Measurements from ENCODE around the gene PTPRD.
A peak's percentile ranks its signal among the peaks of the same experiment; 100 is the strongest.

DNA sequence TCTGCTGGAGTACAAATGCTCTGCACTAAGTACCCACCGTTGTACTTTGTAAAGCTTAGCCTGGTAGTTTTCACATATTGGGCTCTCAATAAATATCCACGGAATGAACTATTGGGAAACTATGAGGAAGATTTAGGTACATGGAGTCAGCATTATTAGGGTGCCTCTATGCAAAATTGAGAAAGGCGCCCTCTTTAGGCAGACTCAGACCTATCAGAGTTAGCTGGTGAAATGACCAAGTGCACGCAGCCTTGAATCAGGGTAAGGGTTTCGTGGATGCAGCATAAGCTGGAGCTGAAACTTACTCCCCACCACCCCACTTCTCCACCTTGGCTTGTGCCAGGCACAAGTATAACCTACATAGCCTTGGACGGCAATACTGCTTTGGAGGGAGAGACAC, 1634.5 kb downstream of the PTPRD start:
- TF ChIP-seq, protein P1, sequence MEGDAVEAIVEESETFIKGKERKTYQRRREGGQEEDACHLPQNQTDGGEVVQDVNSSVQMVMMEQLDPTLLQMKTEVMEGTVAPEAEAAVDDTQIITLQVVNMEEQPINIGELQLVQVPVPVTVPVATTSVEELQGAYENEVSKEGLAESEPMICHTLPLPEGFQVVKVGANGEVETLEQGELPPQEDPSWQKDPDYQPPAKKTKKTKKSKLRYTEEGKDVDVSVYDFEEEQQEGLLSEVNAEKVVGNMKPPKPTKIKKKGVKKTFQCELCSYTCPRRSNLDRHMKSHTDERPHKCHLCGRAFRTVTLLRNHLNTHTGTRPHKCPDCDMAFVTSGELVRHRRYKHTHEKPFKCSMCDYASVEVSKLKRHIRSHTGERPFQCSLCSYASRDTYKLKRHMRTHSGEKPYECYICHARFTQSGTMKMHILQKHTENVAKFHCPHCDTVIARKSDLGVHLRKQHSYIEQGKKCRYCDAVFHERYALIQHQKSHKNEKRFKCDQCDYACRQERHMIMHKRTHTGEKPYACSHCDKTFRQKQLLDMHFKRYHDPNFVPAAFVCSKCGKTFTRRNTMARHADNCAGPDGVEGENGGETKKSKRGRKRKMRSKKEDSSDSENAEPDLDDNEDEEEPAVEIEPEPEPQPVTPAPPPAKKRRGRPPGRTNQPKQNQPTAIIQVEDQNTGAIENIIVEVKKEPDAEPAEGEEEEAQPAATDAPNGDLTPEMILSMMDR (IDR thresholded peaks at IDR 0.05; ENCODE audit: low read depth, low read length, poor library complexity, severe bottlenecking), result peak; percentile 18
- TF ChIP-seq EZH2phosphoT487 (IDR thresholded peaks at IDR 0.05; ENCODE audit: borderline replicate concordance, low read length), result no peak

Measured in DOHH2 (cell line).